GM03348 (cell line): ENCODE results near the gene HMG20A.

Source experiments
- DNase-seq: peaks from one replicate; pipeline ENCODE4 v3.0.0; 2012; ENCODE audit warnings: low spot score

HMG20A gene

DNA sequence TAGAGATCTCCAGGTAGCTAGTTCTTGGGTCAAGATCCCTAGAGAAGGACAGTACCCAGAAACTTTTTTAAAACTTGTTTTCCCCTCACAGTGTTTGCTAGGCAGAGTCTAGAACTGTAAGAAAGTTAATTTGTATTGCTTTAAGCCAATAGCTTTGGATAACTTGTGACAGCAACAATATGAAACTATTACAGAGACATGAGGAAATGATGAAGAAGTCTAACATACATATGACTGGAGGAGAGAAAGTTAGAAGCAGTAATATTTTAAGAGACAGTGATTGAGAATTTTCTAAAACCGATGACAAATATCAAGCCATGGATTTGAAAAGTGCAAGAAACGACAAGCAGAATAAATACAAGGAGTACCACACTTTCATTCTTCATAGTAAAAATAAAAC lies 10.0 kb downstream of the HMG20A start:
- DNase-seq: no peak

DNA sequence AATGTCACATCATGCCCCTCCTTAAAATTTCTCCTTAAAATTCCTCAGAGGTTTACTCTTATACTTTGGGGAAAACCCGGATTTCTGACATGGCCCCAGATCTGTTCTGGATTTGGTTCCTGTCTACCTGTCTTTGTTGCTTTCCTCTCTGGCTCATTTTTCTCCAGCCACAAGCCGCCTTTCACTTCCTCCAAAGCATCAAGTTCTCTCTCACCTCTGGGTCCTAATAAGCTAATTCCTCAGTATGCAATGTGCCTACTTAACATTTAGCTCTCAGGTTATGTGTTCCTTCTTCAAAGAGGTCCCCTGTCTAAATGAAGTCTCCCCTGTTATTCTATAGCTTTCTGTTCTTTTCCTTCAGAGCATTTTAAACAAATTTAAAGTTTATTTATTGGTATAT lies 16.1 kb downstream of the HMG20A start:
- no peak for DNase-seq

DNA sequence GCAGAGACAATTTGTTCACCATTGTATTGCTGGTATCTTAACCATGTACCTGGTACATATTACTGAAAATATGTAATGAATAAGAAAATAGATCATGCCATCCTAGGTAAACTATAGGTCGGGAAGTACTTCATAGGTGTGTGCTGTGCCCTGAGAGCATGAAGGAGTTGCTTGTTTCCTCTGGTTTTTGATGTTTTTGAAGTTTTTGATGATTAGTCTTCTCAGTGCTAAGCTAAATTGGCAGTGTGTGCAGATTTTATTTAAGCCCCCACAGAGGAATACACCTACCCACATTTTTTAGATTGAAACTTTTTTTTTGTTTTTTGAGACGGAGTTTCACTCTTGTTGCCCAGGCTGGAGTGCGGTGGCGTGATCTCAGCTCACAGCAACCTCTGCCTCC lies 16.6 kb downstream of the HMG20A start:
- no peak for DNase-seq

DNA sequence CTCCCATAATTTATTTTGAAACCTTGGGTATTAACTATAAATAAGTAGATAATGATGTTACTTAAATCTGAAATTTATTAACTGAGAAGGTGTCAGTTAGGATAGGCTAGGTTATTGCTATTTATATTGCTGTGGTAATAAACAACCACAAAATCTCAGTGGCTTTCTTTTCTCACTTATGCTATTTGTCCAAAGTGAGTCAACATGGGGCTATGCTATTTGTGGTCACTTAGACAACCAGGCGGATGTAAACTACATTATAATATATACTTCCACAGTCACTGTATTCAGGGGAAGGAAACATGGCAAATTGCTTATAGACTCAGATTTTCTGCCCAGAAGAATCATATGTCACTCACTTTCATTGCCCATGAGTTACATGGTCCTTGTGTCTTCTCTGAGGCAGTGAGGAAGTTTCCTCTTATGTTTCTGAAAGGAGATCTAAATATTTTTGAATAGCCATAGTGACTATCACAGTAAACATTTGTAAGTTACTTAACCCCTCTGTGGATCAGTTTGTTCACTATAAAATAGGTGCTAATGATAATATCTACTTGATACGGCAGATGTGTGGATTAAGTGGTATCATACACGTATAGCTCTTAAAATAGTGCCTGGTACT lies 19.8 kb downstream of the HMG20A start:
- DNase-seq: peak; percentile 35

DNA sequence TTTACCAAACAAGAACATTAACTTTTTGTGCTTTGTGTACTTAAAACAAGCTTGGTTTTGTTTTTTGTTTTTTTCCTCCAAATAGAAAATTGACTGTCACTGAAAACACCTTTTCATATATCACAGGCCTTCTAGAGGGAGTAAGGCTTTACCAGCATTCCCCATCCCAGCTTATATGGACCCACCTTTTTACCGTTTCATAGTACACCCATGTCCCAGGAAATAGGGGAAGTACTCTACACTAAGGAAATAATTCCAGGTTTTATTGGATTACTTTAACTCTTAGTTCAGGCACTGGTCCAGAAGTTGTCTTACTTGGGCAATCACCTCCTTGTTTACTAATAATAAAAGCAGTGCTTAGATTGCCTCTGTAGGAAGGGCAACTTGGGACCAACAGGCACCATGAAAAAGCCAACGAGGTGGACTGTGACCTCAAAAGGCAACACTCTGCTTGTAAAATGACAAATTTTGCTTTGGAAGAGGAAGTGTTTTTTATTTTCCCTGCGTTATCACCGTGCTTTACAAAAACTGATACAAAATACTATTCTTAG lies 26.2 kb downstream of the HMG20A start:
- DNase-seq: no peak

DNA sequence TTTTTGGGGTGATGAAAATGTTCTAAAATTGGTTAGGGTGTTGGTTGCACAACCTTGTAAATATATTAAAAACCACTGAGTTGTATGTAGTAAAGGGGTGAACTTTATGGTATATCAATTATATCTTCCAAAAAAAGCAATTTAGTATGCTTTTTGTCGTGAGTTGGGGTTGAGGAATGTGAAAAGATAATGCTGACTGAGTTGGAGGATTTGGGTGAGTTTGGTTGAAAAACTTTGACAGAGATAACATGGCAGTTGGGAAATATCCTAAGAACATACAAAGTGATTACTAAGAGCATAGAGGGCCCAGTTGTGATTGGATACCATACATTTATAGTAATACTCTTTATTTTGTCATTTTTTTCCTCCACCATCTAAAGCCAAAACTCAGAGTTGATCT lies 33.6 kb downstream of the HMG20A start:
- no peak for DNase-seq

DNA sequence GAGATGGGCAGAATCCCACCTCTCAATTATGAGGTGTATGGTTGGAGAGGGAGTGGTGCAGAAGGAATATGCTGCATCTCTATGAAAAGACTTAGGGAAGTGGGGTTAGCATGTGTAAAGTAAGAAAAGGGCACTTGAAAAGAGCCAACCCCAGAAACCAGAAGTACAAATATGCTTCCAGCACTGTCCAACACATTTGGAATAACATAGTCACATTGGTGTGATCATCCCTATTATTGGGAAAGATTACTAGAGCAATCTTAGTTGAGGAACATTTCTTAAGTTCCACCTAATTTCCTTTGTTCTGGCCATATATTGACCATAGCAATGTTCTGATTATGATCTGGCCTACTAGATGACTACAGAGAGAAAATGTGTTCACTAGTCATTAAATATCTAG lies 34.3 kb downstream of the HMG20A start:
- DNase-seq: no peak

DNA sequence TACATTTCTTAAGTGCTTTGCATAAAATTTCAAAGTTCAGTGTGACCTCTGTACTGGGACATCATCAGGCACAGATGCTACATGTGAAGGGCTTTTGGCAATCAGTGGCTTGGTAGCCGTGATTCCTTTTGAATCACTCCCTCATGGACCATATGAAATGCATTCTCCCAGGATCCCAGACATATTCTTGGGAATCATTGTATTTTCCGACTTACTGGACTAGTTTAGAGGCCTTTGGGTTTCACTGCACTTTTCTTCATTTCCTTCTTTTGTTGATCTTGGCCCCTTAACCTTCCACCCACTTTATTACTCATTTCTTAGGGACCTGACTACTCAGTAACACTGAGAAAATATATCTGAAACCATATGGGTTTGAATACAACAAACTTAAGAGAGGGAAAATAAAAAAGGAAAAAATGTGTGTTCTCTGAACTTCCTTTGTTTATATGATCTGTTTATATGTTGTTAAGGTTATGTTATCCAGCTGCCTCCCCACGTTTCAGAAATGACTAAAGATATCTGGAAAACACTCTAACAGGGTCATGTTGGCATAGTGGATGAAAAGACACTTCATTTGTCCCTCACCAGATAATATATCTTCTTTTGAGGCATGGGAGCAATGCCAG lies 35.1 kb downstream of the HMG20A start:
- peak; percentile 35 for DNase-seq

DNA sequence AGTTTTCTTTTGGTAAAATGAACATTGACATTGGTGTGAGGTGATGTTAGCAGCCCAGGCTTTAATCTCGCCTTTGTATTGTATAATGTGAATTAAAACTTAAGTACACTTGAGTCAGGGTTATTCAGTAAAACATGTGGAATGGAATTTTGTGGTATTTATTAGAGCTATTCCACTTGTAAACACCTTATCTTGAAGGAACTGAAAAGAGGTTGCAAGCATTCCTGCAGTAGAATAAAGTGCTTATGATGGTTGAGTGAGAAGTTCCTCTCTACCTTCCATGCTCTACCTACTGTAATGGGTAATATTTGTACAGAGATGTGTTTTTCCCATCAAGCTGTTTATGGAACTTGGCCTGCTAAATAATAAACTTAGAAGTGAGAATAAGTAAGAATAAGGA lies 36.1 kb downstream of the HMG20A start:
- no peak for DNase-seq

DNA sequence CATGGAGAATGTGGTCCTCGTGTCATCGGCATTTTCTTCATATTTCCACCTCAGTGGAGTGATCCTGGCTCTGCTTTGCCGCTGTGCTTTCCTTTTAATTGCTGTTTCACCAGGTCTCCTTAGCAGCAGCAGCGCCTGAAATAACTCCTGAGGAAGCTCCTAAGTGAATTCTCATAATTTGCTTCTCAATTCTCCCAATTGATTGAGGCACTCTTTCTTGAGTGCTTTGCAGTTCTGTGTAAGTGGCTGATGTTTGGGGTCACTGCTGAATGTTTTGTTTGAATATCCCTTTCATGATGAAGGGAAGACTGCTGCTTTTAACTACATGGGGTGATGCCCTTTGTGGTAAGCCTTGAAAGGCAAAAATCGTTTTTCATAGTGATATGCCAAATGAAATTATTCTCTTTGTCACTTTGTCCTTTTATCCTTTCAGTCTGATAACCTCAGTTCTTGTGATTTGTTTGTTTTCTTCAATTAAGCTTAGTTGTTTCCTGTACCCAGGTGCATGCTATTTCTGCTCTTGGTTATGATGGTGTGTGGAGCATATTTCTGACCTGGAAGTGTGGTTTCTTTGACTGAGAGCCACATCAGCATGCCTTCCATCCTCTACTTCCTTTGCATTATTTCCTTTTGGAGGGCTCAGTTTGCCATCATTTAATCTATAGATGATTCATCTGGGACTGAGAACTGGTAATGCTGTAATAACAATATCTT lies 36.7 kb downstream of the HMG20A start:
- no peak for DNase-seq

DNA sequence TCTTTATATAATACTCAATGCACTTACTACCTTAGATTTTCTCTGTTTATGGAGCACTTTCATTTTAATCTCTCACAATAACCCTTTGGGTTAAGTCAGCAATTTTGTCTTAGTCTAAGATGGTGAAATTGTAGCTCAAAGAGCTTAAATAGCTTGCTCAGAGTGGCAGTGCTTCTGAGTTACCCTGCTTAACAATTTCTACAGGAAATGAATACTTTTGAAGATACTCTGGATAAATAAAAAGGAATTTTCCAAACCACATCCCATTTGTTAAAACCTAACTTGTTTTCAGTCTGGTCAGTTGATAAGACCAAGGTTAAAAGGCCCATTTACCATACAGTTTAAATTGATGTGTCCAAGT lies 37.2 kb downstream of the HMG20A start:
- DNase-seq: peak; percentile 32

DNA sequence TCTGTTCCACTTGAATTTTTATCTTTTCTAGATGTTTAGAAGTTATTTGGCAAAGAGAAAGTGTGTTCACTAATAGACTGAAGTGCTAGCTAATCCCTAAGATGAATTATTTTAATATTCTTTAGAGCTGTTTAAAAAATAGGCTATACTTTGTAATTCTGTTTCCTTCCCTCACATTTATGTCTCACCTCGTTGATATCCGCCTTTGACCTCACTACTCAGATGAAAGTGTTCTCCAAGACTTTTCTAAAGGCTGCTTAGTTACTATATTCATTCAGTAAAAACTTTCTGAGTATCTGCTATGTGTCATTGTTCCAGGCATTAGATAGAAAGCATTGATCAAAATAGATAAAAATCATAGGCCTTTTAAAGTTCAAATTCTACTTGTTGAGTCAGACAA lies 38.3 kb downstream of the HMG20A start:
- no peak for DNase-seq

DNA sequence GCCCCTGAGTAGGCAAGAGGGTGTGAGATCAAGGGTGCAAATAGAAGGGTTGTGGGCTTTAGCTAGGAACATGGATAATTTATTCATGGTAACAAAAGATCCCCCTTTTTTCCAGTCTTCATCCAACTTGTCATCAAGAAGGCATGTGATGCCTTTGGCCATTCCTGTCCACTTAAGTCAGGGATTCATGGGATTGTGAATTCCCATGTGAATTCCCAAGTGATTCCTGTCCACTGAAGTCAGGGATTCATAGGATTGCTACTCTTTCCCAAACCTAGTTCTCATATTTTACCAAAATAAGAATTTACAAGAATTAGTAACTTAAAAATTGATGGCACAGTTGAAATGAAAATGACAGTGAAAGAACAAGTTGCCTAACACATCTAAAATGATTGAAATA lies 40.8 kb downstream of the HMG20A start:
- peak; percentile 32 for DNase-seq

DNA sequence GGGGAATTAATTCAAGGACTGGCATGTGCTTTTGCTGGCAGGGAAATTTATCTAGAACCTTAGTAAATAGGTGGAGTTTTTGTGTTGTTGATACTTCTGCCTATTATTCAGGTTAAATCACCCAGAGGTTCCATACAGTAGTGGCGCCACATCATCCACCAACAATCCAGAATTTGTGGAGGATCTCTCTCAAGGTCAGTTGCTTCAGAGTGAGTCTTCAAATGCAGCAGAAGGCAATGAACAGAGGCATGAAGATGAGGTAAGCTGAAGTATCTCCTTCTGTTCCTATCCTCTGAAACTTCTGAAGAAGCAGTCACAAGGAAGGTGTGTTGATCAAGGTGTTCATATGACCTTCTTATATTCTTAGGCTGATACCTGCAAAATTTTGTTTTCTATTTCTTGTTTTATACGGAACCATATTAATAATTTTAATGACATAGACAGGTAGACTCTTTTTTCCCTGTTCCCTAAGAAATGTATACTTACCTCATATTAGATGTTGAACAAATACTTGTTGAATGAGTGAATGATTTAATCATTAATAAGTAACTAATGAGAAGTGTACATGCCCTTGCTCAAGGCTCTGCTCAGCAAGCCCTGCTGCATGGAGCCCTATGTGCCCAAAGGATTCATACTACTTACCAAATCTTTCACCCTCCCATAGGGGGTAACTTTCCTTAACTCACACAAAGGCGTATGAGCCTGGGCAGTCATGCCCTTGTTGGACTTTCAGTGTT lies 43.6 kb downstream of the HMG20A start:
- DNase-seq: no peak

DNA sequence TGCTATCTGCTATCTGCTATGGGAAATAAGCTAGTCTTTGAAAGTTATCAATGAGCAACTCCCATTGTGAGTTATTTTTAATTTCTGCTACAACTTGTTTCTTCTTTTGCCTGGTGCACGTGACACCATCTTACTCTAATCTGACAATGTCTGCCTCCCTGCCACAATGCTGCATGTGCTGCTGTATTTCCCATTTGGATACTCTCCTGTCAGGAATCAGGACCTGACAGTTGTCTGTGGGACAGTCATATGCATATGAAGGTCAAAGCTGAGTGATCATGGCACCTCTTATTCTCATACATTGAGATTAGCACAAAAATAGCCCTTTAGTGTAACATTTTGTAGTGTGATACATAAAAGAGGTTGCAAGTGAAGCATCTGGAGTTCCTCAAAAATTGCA lies 45.8 kb downstream of the HMG20A start:
- no peak for DNase-seq

DNA sequence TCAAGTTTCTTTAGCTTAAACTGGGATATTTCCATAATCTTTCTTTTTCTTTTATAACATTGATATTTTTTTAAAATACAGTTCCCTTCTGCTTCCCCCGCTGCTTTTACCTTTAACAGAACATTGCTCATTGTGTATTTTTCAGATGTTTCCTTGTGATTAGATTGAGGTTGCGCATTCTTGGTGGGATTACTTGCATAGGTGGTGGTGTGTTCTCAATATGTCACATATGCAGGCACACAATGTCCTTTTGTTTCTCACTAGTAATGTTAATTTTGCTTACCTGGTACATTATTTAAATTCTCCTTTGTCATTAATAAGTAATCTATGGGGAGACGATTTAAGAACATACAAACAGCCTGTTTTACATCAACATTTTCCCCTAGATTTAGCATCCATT lies 48.2 kb downstream of the HMG20A start:
- no peak for DNase-seq

DNA sequence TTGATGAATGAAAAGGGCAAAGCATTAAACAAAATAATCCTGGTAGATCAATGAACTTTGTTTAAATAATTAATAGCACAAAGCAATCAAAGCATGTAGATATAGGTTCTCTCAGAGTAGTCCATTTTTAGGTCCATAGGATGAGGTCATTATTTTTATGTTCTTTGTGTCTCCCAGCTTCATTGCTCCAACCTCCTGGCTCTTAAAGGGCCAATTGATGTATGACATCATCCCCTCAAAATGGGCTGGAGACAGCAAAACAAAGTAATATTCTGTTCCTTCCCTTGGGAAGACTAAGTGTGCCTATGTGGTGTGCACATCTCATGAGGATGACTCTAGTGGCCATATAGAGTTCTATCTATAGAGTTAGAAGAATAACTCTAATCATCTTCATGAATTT lies 49.5 kb downstream of the HMG20A start:
- no peak for DNase-seq

DNA sequence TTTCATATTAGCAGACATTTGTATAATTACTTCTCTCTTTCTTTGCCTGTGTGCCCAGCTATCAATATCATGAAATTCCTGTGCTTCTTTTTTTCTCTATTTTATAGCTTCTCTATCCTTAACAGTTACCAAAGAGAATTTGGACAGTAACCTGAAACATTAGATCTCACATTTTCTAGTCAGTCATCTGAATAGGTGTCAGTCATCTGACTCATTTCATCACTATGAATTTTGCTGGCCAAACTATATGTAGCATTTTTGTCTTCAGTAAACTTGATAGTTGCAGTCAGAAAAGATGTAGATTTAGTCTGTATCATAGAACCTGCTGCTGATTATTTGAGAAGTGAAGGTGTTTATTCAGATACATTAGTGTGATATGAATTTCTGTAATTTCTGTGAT lies 52.6 kb downstream of the HMG20A start:
- DNase-seq: no peak

DNA sequence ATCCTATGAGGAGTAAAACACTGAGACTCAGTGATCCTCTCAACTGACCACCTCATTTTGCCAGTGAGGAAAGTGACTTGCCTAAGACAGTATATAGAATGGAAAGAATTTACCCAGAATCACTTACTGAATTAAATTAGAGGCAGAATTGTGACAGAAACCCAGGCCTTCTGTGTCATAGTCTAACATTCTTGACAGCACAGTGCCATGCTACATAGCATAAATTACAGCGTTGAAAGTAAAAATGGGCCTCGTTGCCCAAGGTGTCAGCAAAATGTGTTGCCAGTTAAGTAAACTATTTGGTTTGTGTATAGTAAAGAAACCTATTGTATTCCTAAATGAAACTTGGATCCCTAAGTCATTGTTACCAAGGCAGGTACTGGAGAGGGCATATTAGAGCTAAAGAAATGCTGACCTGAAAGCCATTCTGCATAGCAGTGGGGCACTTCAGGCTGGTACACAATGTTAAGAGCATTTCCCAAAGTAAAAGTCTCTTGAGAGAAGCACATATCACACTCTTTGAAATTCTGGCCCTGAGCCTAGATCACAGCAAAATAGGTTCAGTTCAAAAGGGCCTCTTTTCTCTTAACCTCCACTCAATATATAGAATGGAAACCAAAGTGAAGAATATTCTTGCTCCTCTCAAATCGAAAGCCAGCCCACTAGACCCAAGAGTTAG lies 53.8 kb downstream of the HMG20A start:
- DNase-seq: no peak

DNA sequence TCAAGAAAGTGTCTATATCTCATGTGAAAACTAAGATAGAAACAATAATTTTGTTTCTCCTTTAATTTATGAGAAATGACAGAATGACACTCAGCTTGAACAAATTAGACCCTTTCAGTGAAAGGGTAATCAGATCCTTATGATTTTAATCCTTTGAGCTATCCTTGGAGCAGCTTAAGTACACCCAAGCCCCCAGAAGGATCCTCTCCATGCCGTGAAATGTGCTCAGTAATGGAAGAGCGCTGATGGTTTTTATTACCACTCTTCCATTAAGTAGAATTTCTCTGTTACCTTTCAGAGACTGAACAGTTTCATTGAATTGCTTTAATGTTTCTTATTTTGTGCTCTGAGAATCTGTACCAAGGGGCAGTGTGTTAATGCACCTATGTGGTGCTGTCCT lies 54.3 kb downstream of the HMG20A start:
- DNase-seq: no peak

DNA sequence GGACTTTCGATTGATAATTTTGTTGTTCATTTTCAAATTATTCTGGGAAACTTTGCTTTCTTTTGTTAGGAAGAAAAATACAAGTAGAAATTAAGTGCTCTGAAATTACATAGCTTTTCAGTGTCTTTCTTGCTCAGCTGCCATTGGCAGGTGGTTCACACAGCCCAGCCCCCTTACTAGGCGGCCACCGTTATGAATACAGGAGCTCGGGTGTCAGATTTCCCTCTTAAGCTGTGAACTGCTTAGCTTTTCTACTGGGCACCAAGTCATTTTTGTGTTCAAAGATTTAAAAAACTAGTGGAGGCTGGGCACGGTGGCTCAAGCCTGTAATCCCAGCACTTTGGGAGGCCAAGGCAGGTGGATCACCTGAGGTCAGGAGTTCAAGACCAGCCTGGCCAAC lies 55.2 kb downstream of the HMG20A start:
- no peak for DNase-seq

DNA sequence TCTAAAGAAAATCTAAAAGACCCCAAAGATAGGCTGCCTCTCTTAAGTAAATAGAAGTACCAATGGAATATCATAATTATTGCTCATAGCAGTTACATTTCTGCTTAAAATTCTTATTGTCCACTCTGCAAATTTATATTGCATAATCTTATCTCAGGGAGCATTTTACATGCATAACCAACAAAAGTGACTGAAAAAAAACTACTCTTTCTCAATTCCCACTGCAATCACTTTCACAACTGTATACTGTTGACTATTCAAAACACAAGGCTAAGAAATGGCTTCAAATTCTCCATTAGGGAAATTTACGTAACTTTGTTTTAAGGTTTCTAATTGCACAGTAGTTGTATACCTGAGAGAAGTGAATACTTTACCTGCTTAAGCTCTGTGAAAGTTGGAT lies 56.3 kb downstream of the HMG20A start:
- no peak for DNase-seq
